NCI-H1436 treated with DMSO at 0.1 percent for 48 hours (cell line): ENCODE results near the gene ITGA4.

ENCODE experiments used
- DNase-seq: peaks from one replicate; lab custom pipeline; 2025; lab: John Stamatoyannopoulos, UW

The ITGA4 gene

GRCh38 chr2:181575024-181575649 is 118.0 kb downstream of the ITGA4 start:
- DNase-seq, result no peak

- DNase-seq, result no peak
These were observed 118.5 kb downstream of the ITGA4 start for GRCh38 chr2:181575650-181576025.

- DNase-seq, result no peak
These were observed 119.2 kb downstream of the ITGA4 start for GRCh38 chr2:181576431-181576830.

DNA sequence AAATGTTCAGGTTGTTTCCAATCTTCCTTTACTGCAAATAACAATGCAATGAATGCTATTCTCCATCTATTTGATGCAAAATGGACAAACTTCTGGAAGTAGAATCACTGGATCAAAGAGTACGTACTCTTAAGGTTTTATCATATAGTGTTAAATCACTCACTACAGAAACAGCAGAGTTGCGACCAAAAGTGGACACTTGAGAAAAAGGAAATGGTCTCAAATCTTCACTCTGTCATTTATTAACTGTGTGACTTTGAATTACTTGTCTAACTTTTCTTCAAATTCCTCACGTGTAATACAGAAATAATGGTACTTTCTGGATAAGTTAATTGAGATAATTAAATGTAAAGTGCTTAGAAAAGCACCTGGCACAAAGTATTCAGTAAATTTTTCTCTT is 121.6 kb downstream of the ITGA4 start:
- DNase-seq, result no peak

DNA sequence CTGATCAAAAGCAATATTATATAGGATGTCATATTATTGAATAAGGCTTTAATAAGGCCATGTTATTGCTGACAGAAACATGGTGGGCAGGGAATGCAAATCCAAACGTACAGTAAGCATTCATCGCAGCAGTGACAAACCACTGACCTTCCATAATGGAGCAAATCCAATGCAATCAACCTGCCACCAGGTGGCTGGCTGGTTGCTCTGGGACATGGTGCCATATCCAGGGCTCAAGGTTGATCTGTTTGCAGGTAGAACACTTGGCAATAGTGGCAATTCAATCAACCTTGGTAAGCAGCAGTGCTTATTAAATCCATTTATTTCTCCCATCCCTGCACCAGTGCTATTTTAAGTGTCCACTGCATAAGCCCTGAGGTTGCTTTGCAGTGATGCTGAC is 124.3 kb downstream of the ITGA4 start:
- no peak for DNase-seq

DNA sequence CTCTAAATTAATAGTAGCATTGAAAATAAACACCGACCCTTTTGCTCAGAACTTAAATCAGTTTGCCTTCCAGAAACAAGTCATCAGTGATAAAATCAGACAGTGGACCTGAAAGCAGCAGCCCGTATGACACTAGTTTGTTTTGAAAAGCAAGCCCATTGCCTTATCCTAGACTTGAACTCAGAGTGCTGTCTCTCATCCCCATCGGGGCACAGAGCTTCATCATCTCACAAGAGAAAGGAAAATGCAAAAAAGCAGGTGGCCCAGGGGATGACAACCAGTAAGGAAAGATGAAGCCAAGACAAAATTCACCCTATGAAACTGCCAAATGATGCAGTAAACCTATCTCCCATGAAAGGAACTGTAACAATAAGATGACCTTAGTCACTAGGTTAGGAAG is 128.5 kb downstream of the ITGA4 start:
- no peak for DNase-seq
